SK-N-SH treated with all-trans-retinoic acid at 6 μM for 48 hours (cell line): ENCODE measurements around the gene PSMB11.

Experiments
- ATAC-seq: fragments of 200-7000 bp; cut with Tn5 transposase; 3 replicates; pipeline ENCODE4 v1.9.1; 2020; ENCODE audit warnings: mild to moderate bottlenecking, moderate library complexity
- ARNTL ChIP-seq: fragments of 450-650 bp; formaldehyde crosslinking; IDR thresholded peaks from 2 replicates; pipeline ENCODE4 v1.5.0; 2020; ENCODE audit warnings: low read depth, mild to moderate bottlenecking, moderate library complexity, borderline replicate concordance
- BACH2 ChIP-seq: fragments of 250-450 bp; sonication (Bioruptor Pico); IDR thresholded peaks from 2 replicates; pipeline ENCODE4 v1.9.0; 2021; ENCODE audit warnings: mild to moderate bottlenecking, borderline replicate concordance
- CSDC2 ChIP-seq: fragments of 250-450 bp; sonication (Bioruptor Pico); IDR thresholded peaks from 2 replicates; pipeline ENCODE4 v1.5.0; 2020; ENCODE audit warnings: mild to moderate bottlenecking, moderate library complexity
- ESRRG ChIP-seq: fragments of 250-450 bp; sonication (Bioruptor Pico); IDR thresholded peaks from 2 replicates; pipeline ENCODE4 v1.6.1; 2021; ENCODE audit warnings: mild to moderate bottlenecking
- GLIS3 ChIP-seq: fragments of 250-450 bp; sonication (Bioruptor Pico); IDR thresholded peaks from 2 replicates; pipeline ENCODE4 v1.5.0; 2020; ENCODE audit warnings: mild to moderate bottlenecking, moderate library complexity
- ISL1 ChIP-seq: fragments of 250-450 bp; sonication (Bioruptor Pico); IDR thresholded peaks from 2 replicates; pipeline ENCODE4 v2.1.2; 2022; ENCODE audit warnings: mild to moderate bottlenecking, moderate library complexity
- OSR1 ChIP-seq: fragments of 250-450 bp; sonication (Bioruptor Pico); IDR thresholded peaks from 2 replicates; pipeline ENCODE4 v1.8.0; 2022; ENCODE audit warnings: moderate library complexity, mild to moderate bottlenecking, inconsistent platforms
- PATZ1 ChIP-seq: fragments of 250-450 bp; sonication (Bioruptor Pico); IDR thresholded peaks from 2 replicates; pipeline ENCODE4 v1.8.0; 2020; ENCODE audit warnings: mild to moderate bottlenecking, moderate library complexity, borderline replicate concordance
- PPARA ChIP-seq: fragments of 250-450 bp; sonication (Bioruptor Pico); IDR thresholded peaks from 2 replicates; pipeline ENCODE4 v1.5.0; 2020; ENCODE audit warnings: mild to moderate bottlenecking, borderline replicate concordance
- SNAI2 ChIP-seq: fragments of 250-450 bp; sonication (Bioruptor Pico); IDR thresholded peaks from 2 replicates; pipeline ENCODE4 v1.5.0; 2020; ENCODE audit warnings: mild to moderate bottlenecking, moderate library complexity
- TCF4 ChIP-seq: fragments of 250-450 bp; sonication (Bioruptor Pico); IDR thresholded peaks from 2 replicates; pipeline ENCODE4 v1.8.0; 2021; ENCODE audit warnings: mild to moderate bottlenecking, moderate library complexity, borderline replicate concordance
- TSHZ2 ChIP-seq: fragments of 250-450 bp; sonication (Bioruptor Pico); IDR thresholded peaks from 2 replicates; pipeline ENCODE4 v1.5.0; 2020; ENCODE audit warnings: mild to moderate bottlenecking, moderate library complexity
- ZC3H10 ChIP-seq: fragments of 250-450 bp; sonication (Bioruptor Pico); IDR thresholded peaks from 2 replicates; pipeline ENCODE4 v1.5.1; 2021; ENCODE audit warnings: mild to moderate bottlenecking, moderate library complexity
- ZFP3 ChIP-seq: fragments of 250-450 bp; sonication (Bioruptor Pico); IDR thresholded peaks from 2 replicates; pipeline ENCODE4 v1.5.0; 2020; ENCODE audit warnings: mild to moderate bottlenecking, moderate library complexity
- ZFP30 ChIP-seq: fragments of 450-650 bp; formaldehyde crosslinking; IDR thresholded peaks from 2 replicates; pipeline ENCODE4 v1.5.0; 2022; ENCODE audit warnings: mild to moderate bottlenecking, moderate library complexity
- ZNF70 ChIP-seq: fragments of 450-650 bp; formaldehyde crosslinking; IDR thresholded peaks from 2 replicates; pipeline ENCODE4 v1.5.0; 2020; ENCODE audit warnings: mild to moderate bottlenecking, moderate library complexity
- ZNF8 ChIP-seq: fragments of 450-650 bp; formaldehyde crosslinking; IDR thresholded peaks from 2 replicates; pipeline ENCODE4 v1.5.0; 2020; ENCODE audit warnings: mild to moderate bottlenecking, moderate library complexity
- TF ChIP-seq, protein P1 (sequence below): fragments of 250-450 bp; sonication (Bioruptor Pico); IDR thresholded peaks from 2 replicates; pipeline ENCODE4 v1.5.1; 2020; ENCODE audit warnings: low read depth, mild to moderate bottlenecking, moderate library complexity
- TF ChIP-seq, protein P2 (sequence below): fragments of 250-450 bp; sonication (Bioruptor Pico); IDR thresholded peaks from 2 replicates; pipeline ENCODE4 v1.8.0; 2021; ENCODE audit warnings: low read depth, mild to moderate bottlenecking, moderate library complexity, borderline replicate concordance

The PSMB11 gene

GRCh38 chr14:23040100-23040499 lies 1.9 kb upstream of the PSMB11 start:
- TF ChIP-seq TSHZ2 (no peak), ZFP3 (no peak), ZNF70 (CRISPR knock-in tag) (no peak), TCF4 (CRISPR knock-in tag) (no peak), PPARA (CRISPR knock-in tag) (no peak), GLIS3 (CRISPR knock-in tag) (no peak)
- TF ChIP-seq, protein P1, sequence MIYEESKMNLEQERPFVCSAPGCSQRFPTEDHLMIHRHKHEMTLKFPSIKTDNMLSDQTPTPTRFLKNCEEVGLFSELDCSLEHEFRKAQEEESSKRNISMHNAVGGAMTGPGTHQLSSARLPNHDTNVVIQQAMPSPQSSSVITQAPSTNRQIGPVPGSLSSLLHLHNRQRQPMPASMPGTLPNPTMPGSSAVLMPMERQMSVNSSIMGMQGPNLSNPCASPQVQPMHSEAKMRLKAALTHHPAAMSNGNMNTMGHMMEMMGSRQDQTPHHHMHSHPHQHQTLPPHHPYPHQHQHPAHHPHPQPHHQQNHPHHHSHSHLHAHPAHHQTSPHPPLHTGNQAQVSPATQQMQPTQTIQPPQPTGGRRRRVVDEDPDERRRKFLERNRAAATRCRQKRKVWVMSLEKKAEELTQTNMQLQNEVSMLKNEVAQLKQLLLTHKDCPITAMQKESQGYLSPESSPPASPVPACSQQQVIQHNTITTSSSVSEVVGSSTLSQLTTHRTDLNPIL (CRISPR knock-in tag), result no peak

DNA sequence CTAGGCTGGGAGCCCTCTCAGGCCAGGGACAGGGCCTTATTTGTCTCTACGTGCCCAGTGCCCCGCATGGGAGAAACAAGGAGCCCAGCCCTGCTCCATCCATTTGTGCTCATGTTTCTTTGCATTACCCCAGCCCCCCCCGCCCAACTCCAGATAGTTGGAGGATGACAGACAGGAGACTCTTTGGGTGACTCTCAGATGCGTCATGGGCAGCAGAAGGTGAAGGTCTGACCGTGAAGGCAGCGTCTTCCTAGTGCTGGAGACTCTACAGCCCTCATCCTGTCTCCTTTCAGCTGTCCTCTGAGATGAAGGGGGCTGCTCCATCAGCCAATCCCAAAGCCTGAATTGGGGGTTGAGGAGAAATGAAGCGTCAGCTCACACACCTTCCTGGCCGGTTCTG lies 283 bp upstream of the PSMB11 start:
- ATAC-seq, result peak; percentile 46; the same call in 2 of the 3 replicates
- TF ChIP-seq CSDC2 (CRISPR knock-in tag) (no peak), ARNTL (no peak), ZNF70 (CRISPR knock-in tag) (no peak), GLIS3 (CRISPR knock-in tag) (no peak), TCF4 (CRISPR knock-in tag) (no peak)
- TF ChIP-seq, protein P2, sequence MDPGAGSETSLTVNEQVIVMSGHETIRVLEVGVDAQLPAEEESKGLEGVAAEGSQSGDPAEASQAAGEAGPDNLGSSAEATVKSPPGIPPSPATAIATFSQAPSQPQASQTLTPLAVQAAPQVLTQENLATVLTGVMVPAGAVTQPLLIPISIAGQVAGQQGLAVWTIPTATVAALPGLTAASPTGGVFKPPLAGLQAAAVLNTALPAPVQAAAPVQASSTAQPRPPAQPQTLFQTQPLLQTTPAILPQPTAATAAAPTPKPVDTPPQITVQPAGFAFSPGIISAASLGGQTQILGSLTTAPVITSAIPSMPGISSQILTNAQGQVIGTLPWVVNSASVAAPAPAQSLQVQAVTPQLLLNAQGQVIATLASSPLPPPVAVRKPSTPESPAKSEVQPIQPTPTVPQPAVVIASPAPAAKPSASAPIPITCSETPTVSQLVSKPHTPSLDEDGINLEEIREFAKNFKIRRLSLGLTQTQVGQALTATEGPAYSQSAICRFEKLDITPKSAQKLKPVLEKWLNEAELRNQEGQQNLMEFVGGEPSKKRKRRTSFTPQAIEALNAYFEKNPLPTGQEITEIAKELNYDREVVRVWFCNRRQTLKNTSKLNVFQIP, result no peak

More at GRCh38 chr14:23040100-23040499, 1.9 kb upstream of the PSMB11 start:
- no peak for ATAC-seq

- no peak for TF ChIP-seq ZFP3
- no peak for TF ChIP-seq ZFP30 (CRISPR knock-in tag)
- no peak for TF ChIP-seq ZNF70 (CRISPR knock-in tag)
- TF ChIP-seq OSR1 (CRISPR knock-in tag), result no peak
- TF ChIP-seq CSDC2 (CRISPR knock-in tag), result no peak
- TF ChIP-seq SNAI2 (CRISPR knock-in tag), result no peak
- no peak for TF ChIP-seq TCF4 (CRISPR knock-in tag)
- ATAC-seq, result no peak
Measured at GRCh38 chr14:23043145-23043544, 1.1 kb downstream of the PSMB11 start.

- no peak for ATAC-seq
- TF ChIP-seq ZFP30 (CRISPR knock-in tag) (no peak), OSR1 (CRISPR knock-in tag) (no peak), ISL1 (no peak), PATZ1 (no peak), TSHZ2 (no peak), ESRRG (no peak), BACH2 (CRISPR knock-in tag) (no peak), ZNF8 (no peak), SNAI2 (CRISPR knock-in tag) (no peak), PPARA (CRISPR knock-in tag) (no peak), ZC3H10 (CRISPR knock-in tag) (no peak)
Measured at GRCh38 chr14:23043754-23044153, 1.7 kb downstream of the PSMB11 start.
